ENCODE measurements around the gene EFNA5. TPM values are rescaled to one million over a fixed set of nuclear protein-coding genes. Genes with fewer than 3 reads are reported as not detected.

Gene EFNA5
- total and polyA plus RNA-seq, 2 of the 13 experiments (the other 11 are each of a cell fraction or from before 2014, with no cell fraction given): not detected

- TF ChIP-seq ZNF720 (CRISPR knock-in tag; IDR thresholded peaks at IDR 0.05): no peak
- no peak for TF ChIP-seq RNF219 (CRISPR knock-in tag; IDR thresholded peaks at IDR 0.05)
- no peak for TF ChIP-seq SIN3B (IDR thresholded peaks at IDR 0.05; ENCODE audit: low read length)
- no peak for TF ChIP-seq CCDC6 (CRISPR knock-in tag; IDR thresholded peaks at IDR 0.05)
- no peak for TF ChIP-seq ZNF781 (CRISPR knock-in tag; IDR thresholded peaks at IDR 0.05; ENCODE audit: borderline replicate concordance, not compliant biosample characterization)
Measured at GRCh38 chr5:107590686-107591085, 80.1 kb downstream of the EFNA5 start (continued).

- WGBS (ENCODE audit: low lambda C conversion rate): 53% methylated on average over 7 of the region's 7 CpGs
Measured at GRCh38 chr5:107589520-107590193, 81.1 kb downstream of the EFNA5 start.

More at GRCh38 chr5:107589520-107590193, 81.1 kb downstream of the EFNA5 start:
- no peak for ATAC-seq
- in situ Hi-C loops (cut with HindIII; ENCODE audit: extremely low pct_ligation_motif_present, low pct_unique_long_range_greater_than_20kb) (no loop called here), intact Hi-C loops (cut with micrococcal nuclease; ENCODE audit: unreplicated experiment) (no loop called here)
- Histone ChIP-seq H3K4me3 (replicated peaks in 1 of 3; ENCODE audit: insufficient read depth in 1 of 3, low read depth in 2 of 3, low read length in 3 of 3) (no peak overlapping the region), H2AFZ (ENCODE audit: low read length) (no peak overlapping the region), H3K79me2 (ENCODE audit: insufficient read depth, low read length) (no peaks in the 10 kb centered on the region), H3K9ac (ENCODE audit: insufficient read depth, low read depth, low read length) (no peak overlapping the region), H3K36me3 (replicated peaks in 1 of 2; ENCODE audit: control insufficient read depth in 1 of 2, insufficient read depth in 2 of 2, low read length in 2 of 2) (no peaks in the 10 kb centered on the region), H3K4me1 (ENCODE audit: insufficient read depth, low read length) (no peaks in the 10 kb centered on the region), H3K9me3 (ENCODE audit: low read length) (no peaks in the 10 kb centered on the region), H3K27me3 (ENCODE audit: control insufficient read depth in 1 of 2, insufficient read depth in 2 of 2, low read length in 2 of 2) (no peaks in the 10 kb centered on the region; a peak in 1 of 5 replicates), H3K4me2 (ENCODE audit: low read depth, low read length) (no peak overlapping the region), H4K20me1 (ENCODE audit: insufficient read depth, low read length) (no peaks in the 10 kb centered on the region), H3K27ac (ENCODE audit: extremely low read length, insufficient read depth, low read length) (no peak overlapping the region)
- FAIRE-seq: no peak
- POLR2A ChIA-PET: no interaction called here
- DNase-seq (ENCODE audit: low spot score): no peak
- TF ChIP-seq STAT5B (CRISPR knock-in tag; IDR thresholded peaks at IDR 0.05): no peak
- no peak for TF ChIP-seq ZNF275 (CRISPR knock-in tag; IDR thresholded peaks at IDR 0.05; ENCODE audit: borderline replicate concordance)
- TF ChIP-seq ZNF747 (CRISPR knock-in tag; IDR thresholded peaks at IDR 0.05; ENCODE audit: borderline replicate concordance): no peak
- TF ChIP-seq SRSF1 (optimal IDR thresholded peaks at IDR 0.05; ENCODE audit: low read depth, low read length): no peak
- no peak for TF ChIP-seq HNRNPLL (IDR thresholded peaks at IDR 0.05; ENCODE audit: low read depth, low read length, poor library complexity, severe bottlenecking)
- TF ChIP-seq NR2F2 (IDR thresholded peaks at IDR 0.05; ENCODE audit: borderline replicate concordance, low read depth): no peak
- TF ChIP-seq GMEB1 (CRISPR knock-in tag; IDR thresholded peaks at IDR 0.05; ENCODE audit: borderline replicate concordance): no peak
- TF ChIP-seq MTERF4 (CRISPR knock-in tag; IDR thresholded peaks at IDR 0.05): no peak
- TF ChIP-seq TBX3 (IDR thresholded peaks at IDR 0.05; ENCODE audit: borderline replicate concordance): no peak
- TF ChIP-seq POLR2AphosphoS5 (IDR thresholded peaks at IDR 0.05; ENCODE audit: low read depth, low read length): no peak
- no peak for TF ChIP-seq MAFK (conservative IDR thresholded peaks at IDR 0.05 in 1 of 2, IDR thresholded peaks at IDR 0.05 in 1 of 2; ENCODE audit: low read length in 2 of 2)
- TF ChIP-seq ZNF484 (CRISPR knock-in tag; IDR thresholded peaks at IDR 0.05; ENCODE audit: borderline replicate concordance, low read depth): no peak
- CTCF ChIA-PET (ENCODE audit: low intra/inter-chr PET ratio, low total read pairs): no interaction called here
- BruUV-seq (replicated peaks): no TSS peak

Measured in HepG2 (cell line).